Neural progenitor cell (in vitro differentiated cells): Measurements from ENCODE around the gene FBLN1. TPM values are rescaled to one million over a fixed set of nuclear protein-coding genes. Genes with fewer than 3 reads are reported as not detected.

Experiments
- DNase-seq: peaks from one replicate; pipeline ENCODE4 v3.0.0-alpha.2; 2016; ENCODE audit warnings: low spot score
- H2AFZ ChIP-seq: fragments of 200-600 bp; sonication (generic); replicated peaks from 2 replicates; pipeline ENCODE4 v1.6.1; 2016; ENCODE audit warnings: antibody characterized with exemption
- H3F3A ChIP-seq: fragments of 200-600 bp; sonication (generic); 2 replicates; pipeline ENCODE4 v1.6.1; 2016; ENCODE audit warnings: antibody characterized with exemption, low read depth
- H3K27ac ChIP-seq: fragments of 200-600 bp; sonication (generic); 2 replicates; pipeline ENCODE4 v1.5.1; 2016; ENCODE audit warnings: mild to moderate bottlenecking
- H3K27me3 ChIP-seq: fragments of 200-600 bp; sonication (generic); 2 replicates; pipeline ENCODE4 v1.6.1; 2016; ENCODE audit warnings: mild to moderate bottlenecking, moderate library complexity
- H3K36me3 ChIP-seq: fragments of 200-600 bp; sonication (generic); 2 replicates; pipeline ENCODE4 v1.5.1; 2016
- H3K4me1 ChIP-seq: fragments of 200-600 bp; sonication (generic); 2 replicates; pipeline ENCODE4 v1.6.1; 2016; ENCODE audit warnings: mixed run types
- H3K4me2 ChIP-seq: fragments of 200-600 bp; sonication (generic); 2 replicates; pipeline ENCODE4 v1.6.1; 2016
- H3K4me3 ChIP-seq: fragments of 200-600 bp; sonication (generic); 2 replicates; pipeline ENCODE4 v1.5.1; 2016
- H3K79me2 ChIP-seq: fragments of 200-600 bp; sonication (generic); 2 replicates; pipeline ENCODE4 v1.6.1; 2016; ENCODE audit warnings: low read depth
- H3K9ac ChIP-seq: fragments of 200-600 bp; sonication (generic); 2 replicates; pipeline ENCODE4 v1.6.1; 2016
- H3K9me3 ChIP-seq: fragments of 200-600 bp; sonication (generic); 2 replicates; pipeline ENCODE4 v1.5.1; 2016; ENCODE audit warnings: low read depth
- H4K20me1 ChIP-seq: fragments of 200-600 bp; sonication (generic); 2 replicates; pipeline ENCODE4 v1.6.1; 2016; ENCODE audit warnings: low read depth
- H3K27ac Mint-ChIP-seq: 3 replicates; pipeline ENCODE4 v1.8.0; 2021; ENCODE audit warnings: mixed read lengths
- H3K27me3 Mint-ChIP-seq: 2 replicates; pipeline ENCODE4 v1.8.0; 2022; ENCODE audit warnings: low read depth, mild to moderate bottlenecking, inconsistent platforms, moderate library complexity, mixed read lengths; ENCODE audit not compliant: insufficient read depth
- H3K36me3 Mint-ChIP-seq: 3 replicates; pipeline ENCODE4 v1.8.0; 2021; ENCODE audit warnings: mixed read lengths
- H3K4me1 Mint-ChIP-seq: 3 replicates; pipeline ENCODE4 v1.8.0; 2021; ENCODE audit warnings: mixed read lengths
- H3K4me3 Mint-ChIP-seq: 3 replicates; pipeline ENCODE4 v1.8.0; 2021; ENCODE audit warnings: mild to moderate bottlenecking, moderate library complexity, mixed read lengths
- H3K9me3 Mint-ChIP-seq: 3 replicates; pipeline ENCODE4 v1.8.0; 2020; ENCODE audit warnings: mixed read lengths
- EZH2 ChIP-seq: fragments of 200-600 bp; sonication (generic); IDR thresholded peaks from 2 replicates; pipeline ENCODE4 v1.6.1; 2017; ENCODE audit warnings: antibody characterized with exemption, mild to moderate bottlenecking, moderate library complexity
- EZH2phosphoT487 ChIP-seq: fragments of 200-600 bp; sonication (generic); IDR thresholded peaks from 2 replicates; pipeline ENCODE4 v1.6.1; 2017; ENCODE audit warnings: antibody characterized with exemption
- total RNA-seq: library from RNA; depleted of rRNA; stranded (reverse); fragments of >200 nt; gene quantifications from 2 replicates; pipeline ENCODE4 v1.2.3, GENCODE V29; 2015; ENCODE audit warnings: low replicate concordance
- TF ChIP-seq, protein P1 (sequence below): fragments of 200-600 bp; sonication (generic); IDR thresholded peaks from 2 replicates; pipeline ENCODE4 v1.5.1; 2017; ENCODE audit warnings: antibody characterized with exemption, mild to moderate bottlenecking

FBLN1 gene
- total RNA-seq, 1 donor from 2014 or later: 84.3 TPM

DNA sequence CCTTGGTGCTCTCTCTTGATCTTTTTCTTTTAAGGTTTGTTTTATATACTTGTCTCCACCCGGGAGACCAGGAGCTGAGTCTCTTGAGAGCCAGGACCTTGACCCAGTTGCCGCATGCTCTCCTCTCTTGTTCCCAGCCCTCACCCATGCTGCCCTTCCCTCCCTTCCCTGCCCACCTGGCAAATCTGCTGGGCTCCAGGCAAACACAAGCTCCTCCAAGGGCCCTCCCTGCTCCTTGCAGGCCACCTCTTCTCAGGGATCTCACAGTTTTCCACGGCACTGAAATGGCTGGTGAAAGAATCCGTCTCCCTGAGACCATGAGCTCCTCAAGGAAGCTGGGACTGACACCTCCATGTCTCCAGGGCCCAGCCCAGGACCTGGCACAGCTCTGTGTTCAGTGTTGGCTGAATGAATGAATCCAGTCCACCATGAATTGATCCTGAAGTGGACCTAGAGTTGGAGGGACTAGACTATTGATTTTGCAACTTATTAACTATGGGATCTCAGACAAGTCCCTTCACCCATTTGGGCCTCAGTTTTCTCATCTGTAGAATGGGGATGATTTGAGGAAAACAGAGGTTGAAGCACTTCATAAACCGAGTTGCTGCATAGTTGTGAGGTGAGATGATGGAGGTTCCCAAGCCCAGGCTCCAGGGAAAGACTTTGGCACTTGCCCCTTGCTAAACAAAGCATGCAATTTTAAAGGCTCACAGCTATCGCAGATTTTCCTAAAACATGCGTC, 25.1 kb upstream of the FBLN1 start:
- no peaks in the 10 kb centered on the region for H3K9me3 ChIP-seq
- H3K79me2 ChIP-seq: no peaks in the 10 kb centered on the region
- H3K27me3 Mint-ChIP-seq: peaks cover 22% of the 10 kb centered on the region
- H4K20me1 ChIP-seq: no peaks in the 10 kb centered on the region
- H2AFZ ChIP-seq: no peak overlapping the region
- H3K27ac ChIP-seq: no peak overlapping the region
- H3K9me3 Mint-ChIP-seq: peaks cover 3% of the 10 kb centered on the region
- H3K36me3 Mint-ChIP-seq: no peaks in the 10 kb centered on the region
- H3K4me2 ChIP-seq: no peak overlapping the region
- H3K4me3 Mint-ChIP-seq: no peak overlapping the region
- no peak overlapping the region for H3K4me3 ChIP-seq
- no peaks in the 10 kb centered on the region for H3K27me3 ChIP-seq
- no peak overlapping the region for H3K9ac ChIP-seq
- no peaks in the 10 kb centered on the region for H3K36me3 ChIP-seq
- peaks cover 33% of the 10 kb centered on the region for H3F3A ChIP-seq
- H3K4me1 Mint-ChIP-seq: peaks cover 41% of the 10 kb centered on the region
- no peak for DNase-seq
- TF ChIP-seq EZH2phosphoT487 (no peak), EZH2 (no peak)
- TF ChIP-seq, protein P1, sequence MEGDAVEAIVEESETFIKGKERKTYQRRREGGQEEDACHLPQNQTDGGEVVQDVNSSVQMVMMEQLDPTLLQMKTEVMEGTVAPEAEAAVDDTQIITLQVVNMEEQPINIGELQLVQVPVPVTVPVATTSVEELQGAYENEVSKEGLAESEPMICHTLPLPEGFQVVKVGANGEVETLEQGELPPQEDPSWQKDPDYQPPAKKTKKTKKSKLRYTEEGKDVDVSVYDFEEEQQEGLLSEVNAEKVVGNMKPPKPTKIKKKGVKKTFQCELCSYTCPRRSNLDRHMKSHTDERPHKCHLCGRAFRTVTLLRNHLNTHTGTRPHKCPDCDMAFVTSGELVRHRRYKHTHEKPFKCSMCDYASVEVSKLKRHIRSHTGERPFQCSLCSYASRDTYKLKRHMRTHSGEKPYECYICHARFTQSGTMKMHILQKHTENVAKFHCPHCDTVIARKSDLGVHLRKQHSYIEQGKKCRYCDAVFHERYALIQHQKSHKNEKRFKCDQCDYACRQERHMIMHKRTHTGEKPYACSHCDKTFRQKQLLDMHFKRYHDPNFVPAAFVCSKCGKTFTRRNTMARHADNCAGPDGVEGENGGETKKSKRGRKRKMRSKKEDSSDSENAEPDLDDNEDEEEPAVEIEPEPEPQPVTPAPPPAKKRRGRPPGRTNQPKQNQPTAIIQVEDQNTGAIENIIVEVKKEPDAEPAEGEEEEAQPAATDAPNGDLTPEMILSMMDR: no peak
- H3K27ac Mint-ChIP-seq: no peak overlapping the region
- H3K4me1 ChIP-seq: peaks cover 32% of the 10 kb centered on the region

DNA sequence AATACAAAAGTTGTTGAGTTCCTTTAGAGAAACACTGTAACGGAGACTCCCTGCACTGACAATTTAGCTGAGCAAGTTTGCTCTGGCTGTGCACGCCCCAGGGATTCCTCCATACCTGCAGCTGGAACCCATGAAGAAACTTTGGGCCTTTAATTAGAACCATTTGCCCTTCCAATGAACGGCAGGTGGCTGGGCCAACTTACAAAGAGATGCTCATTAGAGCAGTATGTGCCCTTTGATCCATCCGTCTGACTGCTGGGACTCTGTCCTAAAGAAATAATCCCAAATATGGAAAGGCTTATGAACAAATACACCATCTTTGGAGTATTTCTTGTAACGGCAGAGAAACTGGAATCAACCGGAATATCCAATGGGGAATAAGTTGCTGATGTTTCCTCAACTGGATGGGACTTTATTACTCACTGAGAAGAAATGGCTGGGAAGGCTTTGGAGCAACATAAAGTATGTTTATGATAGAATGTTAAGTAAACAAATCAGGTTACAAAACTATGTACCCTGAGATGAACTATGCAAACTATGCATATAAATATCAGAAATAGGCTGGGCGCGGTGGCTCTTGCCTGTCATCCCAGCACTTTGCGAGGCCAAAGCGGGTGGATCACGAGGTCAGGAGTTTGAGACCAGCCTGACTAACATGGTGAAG, 24.4 kb upstream of the FBLN1 start:
- H3K27me3 Mint-ChIP-seq: peaks cover 25% of the 10 kb centered on the region
- Histone ChIP-seq H2AFZ (no peak overlapping the region), H3F3A (peaks cover 27% of the 10 kb centered on the region), H3K4me2 (no peak overlapping the region), H3K36me3 (no peaks in the 10 kb centered on the region), H3K4me1 (peaks cover 32% of the 10 kb centered on the region), H3K4me3 (no peak overlapping the region), H3K27me3 (no peaks in the 10 kb centered on the region), H3K27ac (no peak overlapping the region), H3K9me3 (peaks cover 2% of the 10 kb centered on the region), H4K20me1 (no peaks in the 10 kb centered on the region), H3K9ac (no peak overlapping the region), H3K79me2 (no peaks in the 10 kb centered on the region)
- H3K27ac Mint-ChIP-seq: no peak overlapping the region
- no peak overlapping the region for H3K4me3 Mint-ChIP-seq
- DNase-seq: no peak
- no peaks in the 10 kb centered on the region for H3K36me3 Mint-ChIP-seq
- TF ChIP-seq, protein P1: no peak
- TF ChIP-seq EZH2: no peak
- TF ChIP-seq EZH2phosphoT487: no peak
- H3K9me3 Mint-ChIP-seq: peaks cover 9% of the 10 kb centered on the region
- H3K4me1 Mint-ChIP-seq: peaks cover 35% of the 10 kb centered on the region

DNA sequence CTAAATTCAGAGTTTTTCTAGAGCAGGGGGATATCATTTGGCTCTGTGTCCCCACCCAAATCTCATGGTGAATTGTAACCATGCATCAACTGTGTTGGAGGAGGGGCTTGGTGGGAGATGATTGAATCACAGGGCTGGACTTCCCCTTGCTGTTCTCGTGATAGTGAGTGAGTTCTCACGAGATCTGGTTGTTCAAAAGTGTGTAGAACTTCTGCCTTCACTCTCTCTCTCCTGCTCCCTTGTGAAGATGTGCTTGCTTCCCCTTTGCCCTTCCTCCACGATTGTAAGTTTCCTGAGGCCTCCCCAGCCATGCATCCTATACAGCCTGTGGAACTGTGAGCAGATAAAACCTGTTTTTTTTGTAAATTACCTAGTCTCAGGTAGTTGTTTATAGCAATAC, 22.0 kb upstream of the FBLN1 start:
- no peaks in the 10 kb centered on the region for H3K79me2 ChIP-seq
- no peak overlapping the region for H3K27ac Mint-ChIP-seq
- H3K9me3 Mint-ChIP-seq: peaks cover 19% of the 10 kb centered on the region

More for the DNA sequence above, 22.0 kb upstream of the FBLN1 start:
- H3F3A ChIP-seq: peaks cover 13% of the 10 kb centered on the region
- no peak overlapping the region for H3K4me3 Mint-ChIP-seq
- H2AFZ ChIP-seq: no peak overlapping the region
- no peak overlapping the region for H3K9ac ChIP-seq
- H3K4me2 ChIP-seq: no peak overlapping the region
- H3K27ac ChIP-seq: no peak overlapping the region
- no peaks in the 10 kb centered on the region for H3K36me3 ChIP-seq
- H3K9me3 ChIP-seq: peaks cover 5% of the 10 kb centered on the region
- no peak overlapping the region for H3K4me3 ChIP-seq
- TF ChIP-seq EZH2 (no peak), EZH2phosphoT487 (no peak)
- TF ChIP-seq, protein P1: no peak
- peaks cover 2% of the 10 kb centered on the region for H3K36me3 Mint-ChIP-seq
- H3K4me1 ChIP-seq: peaks cover 20% of the 10 kb centered on the region
- peaks cover 24% of the 10 kb centered on the region for H3K27me3 Mint-ChIP-seq
- no peaks in the 10 kb centered on the region for H4K20me1 ChIP-seq
- H3K27me3 ChIP-seq: no peaks in the 10 kb centered on the region
- peaks cover 23% of the 10 kb centered on the region for H3K4me1 Mint-ChIP-seq
- DNase-seq: no peak
